ENCODE results near the gene COMMD2. TPM values are rescaled to one million over a fixed set of nuclear protein-coding genes. Genes with fewer than 3 reads are reported as not detected.

COMMD2 gene
- total RNA-seq, 1 donor from 2014 or later: 52.2 TPM

GRCh38 chr3:149701206-149701976, 50.9 kb downstream of the COMMD2 start:
- TF ChIP-seq CTCF (IDR thresholded peaks at IDR 0.05): no peak
- Mint-ChIP-seq H3K27ac (ENCODE audit: unreplicated experiment) (no peak overlapping the region), H3K36me3 (ENCODE audit: low read depth) (peaks cover 1% of the 10 kb centered on the region), H3K27me3 (ENCODE audit: low read depth) (no peaks in the 10 kb centered on the region), H3K4me3 (ENCODE audit: unreplicated experiment) (no peak overlapping the region), H3K9me3 (ENCODE audit: low read depth) (peaks cover 19% of the 10 kb centered on the region), H3K4me1 (ENCODE audit: low read depth) (peaks cover 17% of the 10 kb centered on the region)
- DNase-seq (ENCODE audit: low spot score): no peak

Other genes starting within 250 kb of the COMMD2 start
- 107 to 121 TPM (median 111 TPM) in 3 replicates for gene WWTR1, start 94.5 kb downstream of the COMMD2 start, total RNA-seq
- gene ANKUB1, start 40.1 kb upstream of the COMMD2 start, total RNA-seq: not detected in 3 replicates
- 37.0 to 43.1 TPM (median 42.1 TPM) in 3 replicates for gene RNF13, start 60.7 kb upstream of the COMMD2 start, total RNA-seq
- gene PFN2, start 218.4 kb upstream of the COMMD2 start, total RNA-seq: 430 to 447 TPM (median 437 TPM) in 3 replicates

Data from chondrocyte (in vitro differentiated cells).